Superior temporal gyrus (tissue), 1 donor: ENCODE data around the gene KASH5.
A peak's percentile ranks its signal among the peaks of the same experiment; 100 is the strongest.
"Not testable (repeated sequence)": the region's sequence is repeated elsewhere in the genome, so short reads cannot be mapped to it uniquely, and the experiment has no call there.

Source experiments
- DNase-seq: peaks from one replicate; pipeline ENCODE4 v3.0.0-alpha.2; 2016; ENCODE audit errors: extremely low spot score

KASH5 gene

GRCh38 chr19:49362048-49362928 lies 25.8 kb upstream of the KASH5 start, which contains the start of gene TEAD2:
TSS of gene TEAD2 (minus strand) at chr19:49362416. CDS start at chr19:49360075, 2,341 bp downstream.
- no peak for DNase-seq

DNA sequence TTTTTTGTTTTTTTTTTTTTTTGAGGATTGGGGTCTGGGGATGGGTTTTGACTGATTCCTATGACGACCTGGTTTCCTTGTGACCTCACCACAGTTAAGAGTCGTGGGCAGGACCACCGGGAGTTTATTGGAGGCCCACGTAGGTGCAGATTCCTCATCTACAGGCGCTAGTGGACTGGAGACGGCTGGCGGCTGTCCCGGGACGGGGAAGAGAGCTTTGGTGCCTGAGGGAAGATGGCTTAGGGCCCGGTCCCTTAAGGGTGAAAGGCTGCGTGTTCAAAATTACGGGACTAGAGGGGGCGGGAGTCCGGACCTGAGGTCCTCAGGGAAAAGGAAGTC lies 25.2 kb upstream of the KASH5 start:
- DNase-seq: no peak

GRCh38 chr19:49363268-49364082 lies 24.6 kb upstream of the KASH5 start, which contains the start of gene DKKL1:
TSS of gene DKKL1 (plus strand) at chr19:49363877. CDS start at chr19:49363999, 122 bp downstream.
- no peak for DNase-seq

GRCh38 chr19:49364083-49364737 lies 23.8 kb upstream of the KASH5 start:
- DNase-seq: no peak

DNA sequence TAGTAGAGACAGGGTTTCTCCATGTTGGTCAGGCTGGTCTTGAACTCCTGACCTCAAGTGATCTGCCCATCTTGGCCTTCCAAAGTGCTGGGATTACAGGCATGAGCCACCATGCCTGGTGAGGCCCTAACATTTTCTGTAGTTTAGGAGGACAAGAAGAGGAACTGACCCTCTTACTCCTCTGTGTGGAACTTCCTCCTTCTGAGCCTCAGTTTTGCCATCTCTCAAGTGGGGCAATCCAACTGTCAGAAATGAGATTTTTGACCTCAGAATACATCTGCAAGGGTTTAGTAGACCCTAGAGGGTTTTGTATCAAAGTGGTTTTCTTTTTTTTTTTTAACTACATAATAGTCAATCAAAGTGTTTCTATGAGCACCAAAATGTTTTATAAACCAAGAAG lies 21.9 kb upstream of the KASH5 start:
- no peak for DNase-seq

- DNase-seq: no peak
Observed at GRCh38 chr19:49368711-49369358, 19.2 kb upstream of the KASH5 start.

GRCh38 chr19:49371184-49371583 lies 16.9 kb upstream of the KASH5 start:
- no peak for DNase-seq

DNA sequence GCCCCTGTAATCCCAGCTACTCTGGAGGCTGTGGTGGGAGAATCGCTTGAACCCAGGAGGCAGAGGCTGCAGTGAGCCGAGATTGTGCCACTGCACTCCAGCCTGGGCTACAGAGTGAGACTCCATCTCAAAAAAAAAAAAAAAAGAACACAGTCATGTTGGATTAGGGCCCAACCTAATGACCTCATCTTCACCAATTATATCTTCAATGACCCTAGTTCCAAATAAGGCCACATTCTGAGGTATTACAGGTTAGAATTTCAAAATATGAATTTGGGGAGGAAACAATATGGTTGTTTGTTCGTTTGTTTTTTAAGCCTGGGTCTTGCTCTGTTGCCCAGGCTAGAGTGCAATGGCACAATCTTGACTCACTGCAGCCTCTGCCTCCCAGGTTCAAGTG lies 14.9 kb upstream of the KASH5 start:
- not testable (repeated sequence) for DNase-seq

GRCh38 chr19:49374665-49375434 lies 13.2 kb upstream of the KASH5 start:
- DNase-seq: no peak

- DNase-seq: no peak
Observed at GRCh38 chr19:49378512-49378911, 9.5 kb upstream of the KASH5 start.

DNA sequence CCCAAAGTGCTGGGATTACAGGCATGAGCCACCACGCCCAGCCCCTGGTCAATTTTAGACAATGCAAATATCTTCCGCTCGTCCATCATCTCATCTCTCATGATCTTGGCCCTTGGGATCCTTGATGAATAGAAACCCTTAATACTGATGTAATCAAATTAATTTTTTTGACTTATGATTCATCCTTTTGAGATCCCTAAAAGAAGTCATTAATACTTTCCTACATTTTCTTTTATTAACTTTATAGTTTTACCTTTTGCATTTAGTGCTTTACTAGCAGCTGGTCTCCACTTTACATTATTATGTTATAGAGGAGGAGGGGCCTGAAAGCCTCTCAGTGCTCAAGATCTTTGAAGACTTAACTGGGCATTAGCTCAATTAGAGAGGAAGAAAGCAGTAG lies 7.7 kb upstream of the KASH5 start:
- DNase-seq: no peak

DNA sequence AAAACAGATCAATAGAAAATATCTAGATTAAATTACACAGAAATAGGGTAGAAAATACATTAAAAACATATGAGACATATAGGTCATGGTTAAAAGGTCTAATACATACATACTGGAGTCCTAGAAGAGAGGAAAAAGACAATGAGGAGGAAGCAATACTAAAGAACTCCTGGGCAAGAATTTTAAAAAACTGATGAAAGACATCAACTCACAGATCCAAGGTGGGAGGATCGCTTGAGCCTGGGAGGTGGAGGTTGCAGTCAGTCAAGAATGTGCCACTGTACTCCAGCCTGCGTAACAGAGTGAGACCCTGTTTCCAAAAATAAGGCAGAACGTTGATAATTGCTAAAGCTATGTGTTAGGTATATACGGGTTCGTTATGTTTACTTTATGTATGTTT lies 5.4 kb upstream of the KASH5 start:
- no peak for DNase-seq

GRCh38 chr19:49383599-49383998 lies 4.5 kb upstream of the KASH5 start:
- DNase-seq: no peak

GRCh38 chr19:49389406-49389805 lies 1.4 kb downstream of the KASH5 start:
- no peak for DNase-seq

DNA sequence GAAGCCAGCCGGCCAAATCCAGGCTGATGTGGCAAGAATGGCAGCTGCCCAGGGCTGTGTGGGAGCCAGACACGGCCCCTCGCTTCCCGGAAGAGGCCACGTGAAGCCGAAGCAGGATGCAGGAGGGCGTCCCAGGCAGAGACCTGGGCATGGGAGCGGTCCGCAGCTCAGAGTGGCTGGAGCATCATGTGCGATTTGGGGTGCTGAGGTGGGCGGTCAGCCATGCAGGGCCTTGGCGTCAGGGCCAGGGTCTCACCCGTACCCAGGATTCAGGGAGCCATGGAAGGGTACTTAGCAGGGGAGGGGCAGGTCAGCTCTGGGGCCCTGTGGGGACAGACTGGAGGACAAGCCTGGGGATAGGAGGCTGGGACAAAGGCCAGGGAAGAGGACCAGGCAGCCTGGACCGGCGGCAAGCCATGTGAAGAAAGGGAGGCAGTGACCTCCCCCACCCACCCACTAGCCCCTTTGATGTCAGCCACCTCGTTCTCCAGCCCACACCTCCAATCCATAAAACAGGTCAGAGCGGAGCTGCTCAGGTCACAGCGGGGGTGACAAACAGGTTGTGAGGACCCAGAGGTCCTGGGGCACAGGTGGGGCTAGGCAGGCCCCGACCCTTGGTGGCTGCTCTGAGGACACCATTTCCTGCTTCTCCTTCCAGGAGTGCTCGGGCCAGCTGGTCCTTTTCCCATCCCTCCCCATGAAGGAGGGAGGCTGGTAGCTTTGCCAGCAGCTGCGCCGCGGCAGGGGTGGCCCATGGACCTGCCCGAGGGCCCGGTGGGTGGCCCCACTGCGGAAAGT lies 2.3 kb downstream of the KASH5 start:
- DNase-seq: no peak

DNA sequence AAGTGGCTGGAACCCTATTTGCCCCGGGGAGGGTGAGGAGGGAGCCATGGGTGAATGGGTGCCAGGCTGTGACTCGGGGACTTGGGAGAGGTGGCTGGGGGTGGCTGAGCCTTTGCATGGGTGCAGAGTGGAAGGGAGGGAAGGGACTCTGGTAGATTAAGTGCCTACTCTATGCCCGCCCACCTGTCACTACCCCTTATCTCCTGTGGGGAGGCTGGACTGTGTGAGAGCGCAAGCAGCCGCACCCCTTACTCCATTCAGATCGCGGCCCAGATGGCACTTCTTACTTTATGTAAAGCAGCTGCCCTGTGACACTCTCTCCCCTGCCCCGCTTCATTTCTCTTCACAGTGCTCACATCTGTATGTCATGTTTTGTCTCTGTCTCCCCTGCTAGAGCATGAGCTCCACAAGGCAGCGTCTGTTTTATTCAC lies 2.9 kb downstream of the KASH5 start:
- DNase-seq: no peak

DNA sequence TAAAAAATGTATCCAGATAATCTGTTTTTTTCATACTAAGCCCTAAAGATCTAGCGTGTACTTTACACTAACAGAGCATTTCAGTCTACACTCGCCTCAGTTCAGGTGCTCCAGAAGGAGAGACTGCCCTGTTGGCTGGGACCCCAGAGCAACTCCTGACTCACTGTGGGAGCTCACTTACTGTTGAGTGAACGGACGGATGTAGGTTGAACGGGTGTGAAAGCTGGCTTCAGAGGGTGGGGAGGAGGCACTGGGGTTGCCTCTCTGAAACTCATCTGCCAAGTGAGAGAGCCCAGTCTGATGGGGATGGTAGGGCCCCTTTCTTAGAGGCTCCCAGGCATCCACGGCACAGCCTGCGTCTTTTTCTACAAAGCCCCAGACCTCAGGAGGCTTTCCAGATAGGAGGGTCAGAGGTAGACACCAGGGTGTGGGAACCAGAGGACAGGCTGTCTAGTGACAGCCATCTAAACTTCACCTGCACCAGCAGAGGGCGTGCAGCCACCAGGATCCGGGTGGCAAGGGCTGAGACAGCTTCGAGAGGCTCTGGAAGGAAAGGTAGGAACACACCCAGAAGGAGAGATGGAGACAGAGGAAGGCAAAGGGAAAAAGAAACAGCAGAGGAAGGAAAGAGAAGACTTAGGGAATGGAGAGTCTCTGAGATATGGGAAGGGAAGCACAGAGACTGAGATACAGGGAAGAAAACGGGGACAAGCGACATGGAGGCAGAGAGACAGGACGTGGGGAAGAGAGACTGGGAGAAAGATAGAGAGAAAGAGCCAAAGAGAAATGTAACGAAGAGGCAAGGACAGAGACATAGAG lies 3.7 kb downstream of the KASH5 start:
- peak; percentile 78 for DNase-seq

DNA sequence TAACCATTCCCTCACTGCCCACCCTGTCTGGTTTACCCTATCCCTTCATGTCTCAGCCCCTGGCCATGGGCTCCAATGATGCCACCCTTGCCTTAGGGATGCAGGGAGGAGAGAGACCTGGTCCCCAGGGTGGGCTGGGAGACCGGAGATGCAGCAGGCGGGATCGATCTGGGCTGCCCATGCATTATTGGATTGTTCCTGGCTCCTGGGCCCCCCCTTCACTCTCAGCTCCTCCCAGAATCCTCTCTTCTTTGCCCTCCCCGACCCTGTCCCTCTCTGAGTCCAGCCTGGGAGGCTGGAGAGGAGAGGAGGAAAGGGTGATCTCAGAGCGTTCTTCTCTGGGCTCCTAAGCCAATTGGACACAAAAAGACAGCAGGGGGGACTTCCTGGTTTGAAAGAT lies 5.8 kb downstream of the KASH5 start:
- DNase-seq: no peak
